ENCODE measurements around the gene BTG4. TPM values are rescaled to one million over a fixed set of nuclear protein-coding genes. Genes with fewer than 3 reads are reported as not detected.

BTG4 gene
- total and polyA plus RNA-seq, 9 of the 15 experiments (the other 6 are each of a cell fraction or from before 2014, with no cell fraction given), result not detected

- TF ChIP-seq ETS1 (conservative IDR thresholded peaks at IDR 0.05; ENCODE audit: control insufficient read depth, low read depth, low read length), result no peak
- TF ChIP-seq, protein P1, sequence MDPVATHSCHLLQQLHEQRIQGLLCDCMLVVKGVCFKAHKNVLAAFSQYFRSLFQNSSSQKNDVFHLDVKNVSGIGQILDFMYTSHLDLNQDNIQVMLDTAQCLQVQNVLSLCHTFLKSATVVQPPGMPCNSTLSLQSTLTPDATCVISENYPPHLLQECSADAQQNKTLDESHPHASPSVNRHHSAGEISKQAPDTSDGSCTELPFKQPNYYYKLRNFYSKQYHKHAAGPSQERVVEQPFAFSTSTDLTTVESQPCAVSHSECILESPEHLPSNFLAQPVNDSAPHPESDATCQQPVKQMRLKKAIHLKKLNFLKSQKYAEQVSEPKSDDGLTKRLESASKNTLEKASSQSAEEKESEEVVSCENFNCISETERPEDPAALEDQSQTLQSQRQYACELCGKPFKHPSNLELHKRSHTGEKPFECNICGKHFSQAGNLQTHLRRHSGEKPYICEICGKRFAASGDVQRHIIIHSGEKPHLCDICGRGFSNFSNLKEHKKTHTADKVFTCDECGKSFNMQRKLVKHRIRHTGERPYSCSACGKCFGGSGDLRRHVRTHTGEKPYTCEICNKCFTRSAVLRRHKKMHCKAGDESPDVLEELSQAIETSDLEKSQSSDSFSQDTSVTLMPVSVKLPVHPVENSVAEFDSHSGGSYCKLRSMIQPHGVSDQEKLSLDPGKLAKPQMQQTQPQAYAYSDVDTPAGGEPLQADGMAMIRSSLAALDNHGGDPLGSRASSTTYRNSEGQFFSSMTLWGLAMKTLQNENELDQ (CRISPR knock-in tag; IDR thresholded peaks at IDR 0.05; ENCODE audit: borderline replicate concordance), result no peak
- no peak for TF ChIP-seq TEAD2 (tag; IDR thresholded peaks at IDR 0.05)
- TF ChIP-seq MXI1 (IDR thresholded peaks at IDR 0.05; ENCODE audit: low read depth, low read length), result no peak
- TF ChIP-seq ZNF584 (CRISPR knock-in tag; IDR thresholded peaks at IDR 0.05; ENCODE audit: low read depth), result no peak
- TF ChIP-seq ZFP30 (CRISPR knock-in tag; IDR thresholded peaks at IDR 0.05; ENCODE audit: borderline replicate concordance), result no peak
- TF ChIP-seq TRIM28 (IDR thresholded peaks at IDR 0.05), result no peak
- no peak for TF ChIP-seq ZFP1 (CRISPR knock-in tag; IDR thresholded peaks at IDR 0.05)
These were observed 19.6 kb upstream of the BTG4 start (continued) for GRCh38 chr11:111531687-111532364.

Measured in K562 (cell line).